Stromal cell of bone marrow (primary cell): Measurements from ENCODE around the gene WDSUB1.

Experiments
- DNase-seq: peaks from one replicate; pipeline ENCODE4 v3.0.0-alpha.2; 2012; ENCODE audit warnings: low read depth

The WDSUB1 gene

GRCh38 chr2:159266554-159266953 is 19.9 kb downstream of the WDSUB1 start:
- DNase-seq, result no peak

GRCh38 chr2:159265171-159265576 is 21.3 kb downstream of the WDSUB1 start:
- DNase-seq, result no peak

GRCh38 chr2:159262904-159263303 is 23.6 kb downstream of the WDSUB1 start:
- no peak for DNase-seq

GRCh38 chr2:159262226-159262625 is 24.3 kb downstream of the WDSUB1 start:
- no peak for DNase-seq

- no peak for DNase-seq
Observed at GRCh38 chr2:159256159-159256558, 30.3 kb downstream of the WDSUB1 start.

GRCh38 chr2:159252905-159253304 is 33.6 kb downstream of the WDSUB1 start:
- no peak for DNase-seq

- DNase-seq, result no peak
Observed at GRCh38 chr2:159251296-159252173, 35.0 kb downstream of the WDSUB1 start.

- DNase-seq, result peak; percentile 88
Observed at GRCh38 chr2:159249990-159250715, 36.4 kb downstream of the WDSUB1 start.

GRCh38 chr2:159246325-159246988 is 40.0 kb downstream of the WDSUB1 start:
- DNase-seq, result no peak

- no peak for DNase-seq
Observed at GRCh38 chr2:159243529-159243928, 43.0 kb downstream of the WDSUB1 start.

- no peak for DNase-seq
Observed at GRCh38 chr2:159234868-159235267, 51.6 kb downstream of the WDSUB1 start.

- DNase-seq, result no peak
Observed at GRCh38 chr2:159232456-159233170, 53.9 kb downstream of the WDSUB1 start.

- DNase-seq, result no peak
Observed at GRCh38 chr2:159230145-159230877, 56.2 kb downstream of the WDSUB1 start.

- no peak for DNase-seq
Observed at GRCh38 chr2:159229476-159230144, 56.9 kb downstream of the WDSUB1 start.

GRCh38 chr2:159228081-159228581 is 58.4 kb downstream of the WDSUB1 start:
- no peak for DNase-seq

GRCh38 chr2:159227467-159227866 is 59.0 kb downstream of the WDSUB1 start:
- DNase-seq, result no peak

GRCh38 chr2:159226608-159227385 is 59.7 kb downstream of the WDSUB1 start:
- DNase-seq, result no peak

GRCh38 chr2:159226059-159226461 is 60.4 kb downstream of the WDSUB1 start:
- DNase-seq, result no peak
